GM19438 (cell line): ENCODE measurements around the gene ISLR.

Source experiments
- ATAC-seq: cut with Tn5 transposase; IDR thresholded peaks from one replicate; pipeline ENCODE4 v1.9.1; 2021; ENCODE audit warnings: low read depth; ENCODE audit not compliant: unreplicated experiment

Gene ISLR

DNA sequence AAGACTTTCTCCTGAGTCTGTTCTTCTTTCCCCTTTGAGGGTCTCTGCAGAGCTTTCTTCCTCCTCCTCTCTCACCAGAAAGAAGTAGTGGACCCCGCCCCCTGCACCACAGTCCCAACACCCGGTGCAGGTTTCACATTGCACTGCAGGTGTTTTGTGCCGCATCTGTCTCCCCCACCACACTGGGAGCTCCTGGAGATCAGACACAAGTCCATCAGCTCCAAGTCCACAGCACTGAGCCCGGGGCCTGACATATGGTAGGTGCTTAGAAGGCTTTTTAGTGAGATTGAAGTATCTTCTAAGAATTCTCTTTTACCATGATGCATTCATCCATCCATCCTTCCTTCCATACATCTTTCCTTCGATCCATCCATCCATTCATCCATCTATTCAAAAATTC, 19.2 kb downstream of the ISLR start:
- ATAC-seq = no peak

DNA sequence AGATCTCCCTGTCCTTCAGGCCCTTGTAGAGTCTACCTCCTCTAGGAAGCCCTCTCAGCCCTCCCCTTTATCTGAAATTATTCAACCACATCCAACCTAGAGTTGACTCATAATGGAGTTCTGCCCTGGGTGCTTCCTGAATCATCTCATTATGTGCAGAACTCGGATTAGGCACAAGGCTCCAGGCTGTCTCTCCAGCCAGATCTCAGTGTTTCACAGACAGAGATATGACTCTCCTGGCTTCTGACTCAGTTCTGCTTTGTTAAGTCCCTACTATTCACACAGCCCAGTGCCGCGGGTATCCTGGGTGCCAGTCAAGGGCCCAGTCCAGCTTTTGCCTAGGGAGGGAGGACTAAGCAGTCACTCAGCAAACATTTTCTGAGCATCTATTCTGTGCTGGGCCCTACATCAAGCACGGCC, 19.8 kb downstream of the ISLR start:
- ATAC-seq = no peak

DNA sequence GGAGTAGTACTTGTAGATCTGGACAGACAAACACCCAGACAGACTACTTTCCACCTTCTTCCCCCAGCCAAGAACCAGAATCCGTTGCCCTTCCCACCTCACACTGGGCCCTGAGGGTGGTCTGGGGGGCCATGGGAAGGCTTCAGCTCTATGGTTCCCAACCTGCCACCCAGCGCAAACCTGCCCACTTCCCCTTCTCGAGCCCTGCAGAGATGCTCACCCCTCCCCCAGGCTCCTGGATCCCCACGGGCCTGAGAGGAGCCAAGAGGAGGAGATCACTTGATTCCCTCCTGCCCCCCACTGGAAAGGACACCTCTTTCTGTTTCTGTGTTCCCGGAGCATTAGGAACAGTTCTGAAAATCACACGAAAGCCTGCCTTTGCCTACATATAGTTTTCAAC, 20.4 kb downstream of the ISLR start:
- ATAC-seq = no peak

DNA sequence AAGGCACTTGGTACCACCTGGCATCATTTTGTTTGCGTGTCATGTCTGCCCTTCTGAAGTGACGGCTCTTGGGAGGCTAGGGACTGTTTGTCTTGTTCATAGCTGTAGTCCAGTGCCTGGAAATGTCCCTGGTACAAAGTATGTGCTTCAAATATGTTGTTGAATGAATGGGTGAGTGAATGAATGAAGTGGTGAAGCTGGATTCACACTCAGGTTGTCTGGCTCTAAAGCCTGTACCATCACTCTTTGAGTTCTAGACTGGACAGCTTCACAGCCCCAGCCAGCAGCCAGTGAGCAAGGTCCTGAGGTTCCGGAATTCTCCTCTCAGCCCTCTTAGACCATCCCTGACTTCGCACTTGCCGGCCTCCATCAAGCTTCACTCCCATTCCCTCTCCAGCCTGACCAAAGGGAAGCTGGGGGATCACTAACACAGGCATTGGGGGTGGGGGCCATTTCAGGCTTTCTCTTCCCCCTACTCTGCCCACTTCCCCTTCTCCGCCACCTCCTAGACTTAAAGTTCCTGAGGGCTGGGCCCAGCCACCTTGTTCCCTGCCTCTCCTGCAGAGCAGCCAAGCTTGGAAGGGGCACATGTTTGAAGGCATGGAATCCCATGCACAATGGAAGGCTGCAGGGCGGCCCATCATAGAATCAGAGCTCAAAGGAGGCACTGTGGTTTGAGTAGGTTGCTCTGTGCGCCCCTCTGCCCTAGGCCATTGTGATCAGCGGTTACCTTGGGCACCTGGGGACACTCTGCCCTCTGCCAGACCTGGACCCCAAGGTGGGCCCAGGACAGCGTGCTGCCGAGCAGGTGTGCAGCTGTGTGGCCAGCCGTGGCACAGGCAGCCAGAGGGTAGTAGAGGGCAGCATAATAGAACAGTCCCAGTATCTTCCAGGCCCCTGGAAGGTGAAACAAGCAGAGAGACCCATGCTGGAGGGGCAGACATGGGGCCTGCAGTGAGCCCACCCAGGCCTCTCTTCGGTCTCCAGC, 21.4 kb downstream of the ISLR start:
- no peak for ATAC-seq

DNA sequence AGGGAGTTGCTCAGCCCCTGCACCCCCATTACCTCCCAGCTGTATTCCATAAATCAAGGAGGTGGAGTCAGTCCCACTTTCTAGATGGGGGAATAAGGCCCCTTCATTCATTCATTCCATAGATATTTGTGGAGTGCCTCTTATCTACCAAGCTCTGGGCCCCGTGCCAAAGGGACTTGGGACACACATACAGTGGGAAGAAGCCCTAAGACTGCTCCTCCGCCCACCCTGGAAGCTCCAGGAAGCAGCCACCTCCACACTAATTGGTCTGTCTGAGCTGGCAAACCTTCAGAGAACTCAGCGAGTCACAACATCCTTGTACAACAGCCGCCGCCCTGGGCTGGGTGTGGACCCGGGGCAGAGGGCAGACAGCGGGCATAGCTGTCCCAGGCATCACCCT, 22.7 kb downstream of the ISLR start:
- ATAC-seq = no peak

DNA sequence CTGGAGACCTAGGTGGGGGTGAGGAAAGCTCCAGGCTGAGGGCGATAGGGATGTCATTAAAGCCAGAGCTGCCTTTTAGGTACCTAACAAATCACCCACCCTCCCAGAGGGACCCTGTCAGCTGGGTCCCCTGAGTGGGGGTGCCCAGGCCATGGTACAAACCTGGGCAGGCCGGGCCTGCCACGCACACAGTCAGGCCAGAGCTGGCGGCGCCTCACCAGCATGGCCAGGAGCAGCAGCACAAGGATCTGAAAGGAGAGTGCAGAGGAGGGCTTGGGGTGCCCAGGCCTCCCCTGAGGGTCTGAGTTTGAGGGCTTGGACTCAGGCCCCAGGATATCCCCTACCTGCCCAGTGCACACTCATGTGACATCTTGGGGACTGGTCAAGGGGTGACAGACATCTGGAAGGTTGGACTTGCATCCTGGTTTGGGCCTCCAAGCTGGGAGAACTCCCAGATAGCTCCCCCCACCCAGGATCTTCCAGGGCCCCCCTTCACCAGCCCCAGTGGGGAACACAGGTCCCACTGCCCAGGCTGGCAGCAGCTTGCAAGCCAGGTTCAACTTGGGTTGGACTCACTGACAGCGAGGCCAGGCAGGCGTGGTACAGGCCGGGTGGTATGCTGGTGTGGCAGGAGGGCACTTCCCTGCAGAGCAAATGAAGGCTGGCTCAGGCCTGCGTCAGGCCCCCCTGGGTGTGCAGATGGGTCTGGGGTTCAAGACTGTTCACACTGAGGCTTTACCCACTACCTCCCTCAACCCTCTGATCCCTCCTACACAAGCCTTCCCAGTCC, 23.9 kb downstream of the ISLR start:
- ATAC-seq = no peak

DNA sequence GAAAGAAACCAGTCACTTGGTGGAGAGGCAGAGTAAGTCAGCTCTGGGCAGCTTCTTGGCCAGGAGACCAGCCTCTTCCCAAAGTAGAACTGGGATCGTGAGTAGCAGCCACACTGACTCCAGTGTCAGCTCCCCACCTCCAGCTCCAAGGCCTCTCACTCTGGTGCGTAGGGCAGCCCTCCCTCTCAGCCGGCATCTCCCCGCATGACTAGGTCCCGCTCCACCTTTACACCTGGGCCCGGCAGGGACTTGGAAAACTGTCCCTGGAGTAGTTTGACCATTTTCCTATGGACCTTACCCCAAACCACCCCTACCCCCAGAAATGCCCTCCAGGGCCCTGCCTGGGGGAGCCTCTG, 25.8 kb downstream of the ISLR start:
- ATAC-seq = no peak

DNA sequence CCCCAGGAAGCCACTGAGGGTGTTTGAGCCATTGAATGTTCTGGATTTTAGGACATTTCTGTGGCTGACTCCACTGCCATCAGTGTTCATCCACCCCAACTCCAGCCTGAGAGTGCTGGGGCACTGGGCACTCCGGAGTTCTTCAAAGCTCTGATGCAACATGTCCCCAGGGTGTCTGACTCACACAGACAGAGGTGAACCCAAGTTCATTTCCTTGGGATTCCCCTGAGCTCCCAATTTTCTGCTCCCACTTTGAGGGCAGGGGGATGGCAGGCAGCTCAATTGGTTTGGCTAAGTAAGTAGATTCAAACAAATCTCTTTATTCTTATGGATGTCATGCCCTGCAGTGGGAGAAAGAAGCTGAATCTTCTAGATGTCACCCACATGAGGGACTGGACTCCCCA, 26.9 kb downstream of the ISLR start:
- ATAC-seq = no peak

DNA sequence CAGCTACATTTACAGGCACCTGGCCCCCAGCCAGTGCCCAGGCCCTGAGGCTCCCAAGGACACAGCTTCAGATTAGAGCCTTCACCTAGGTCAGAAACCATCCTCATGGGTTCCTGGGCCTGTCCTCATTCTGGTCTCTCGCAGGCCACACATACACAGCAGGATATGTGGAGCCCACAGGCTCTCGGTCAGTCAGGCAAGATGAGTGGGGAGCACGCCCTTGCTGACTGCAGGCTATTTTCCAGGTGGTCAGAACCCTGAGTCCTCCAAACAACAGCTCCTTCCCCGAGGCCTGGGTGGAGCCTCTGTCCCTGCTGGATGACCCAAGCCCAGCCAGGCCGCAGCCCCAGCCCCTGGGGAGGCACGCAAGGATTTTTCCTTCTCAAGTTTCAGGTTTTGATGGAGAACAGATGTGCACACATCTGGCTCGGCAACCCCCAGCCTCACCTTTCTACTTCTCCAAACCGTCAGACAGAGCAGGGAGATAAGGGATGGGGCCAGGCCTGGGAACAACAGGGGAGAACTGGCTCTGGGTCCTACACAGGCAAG, 27.4 kb downstream of the ISLR start:
- ATAC-seq = no peak

DNA sequence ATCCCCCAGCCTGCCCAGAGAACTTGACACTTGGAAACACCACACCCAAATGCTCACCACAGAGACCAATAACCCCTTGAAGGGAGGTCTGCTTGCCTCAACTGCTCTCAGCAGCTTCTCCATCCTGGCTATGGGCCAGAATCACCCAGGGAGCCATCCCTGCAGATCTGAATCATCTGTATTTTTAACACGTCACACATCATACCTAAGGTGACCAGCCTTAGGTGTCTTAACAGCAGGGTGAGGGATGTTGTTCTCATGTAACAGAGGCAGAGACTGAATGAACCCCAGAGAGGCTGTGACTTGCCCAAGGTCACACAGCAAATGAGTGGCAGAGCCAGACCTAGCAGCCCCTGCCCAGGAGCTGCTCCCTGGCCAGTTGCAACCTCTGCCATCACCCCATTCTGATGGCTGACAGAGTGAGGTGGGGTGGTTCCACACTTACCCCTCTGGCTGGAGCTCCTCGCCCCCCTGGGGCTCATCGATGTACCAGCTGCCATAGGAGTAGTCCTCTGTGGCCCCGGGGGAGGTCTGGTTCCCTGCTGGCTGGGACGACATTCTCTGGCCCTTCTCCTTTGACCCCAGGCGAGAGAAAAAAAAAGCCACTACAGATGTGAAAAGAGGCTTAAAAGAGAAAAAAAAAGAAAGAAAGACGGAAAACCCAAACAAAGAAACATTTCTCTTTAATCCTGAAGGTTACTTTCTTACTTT, 28.4 kb downstream of the ISLR start:
- no peak for ATAC-seq

DNA sequence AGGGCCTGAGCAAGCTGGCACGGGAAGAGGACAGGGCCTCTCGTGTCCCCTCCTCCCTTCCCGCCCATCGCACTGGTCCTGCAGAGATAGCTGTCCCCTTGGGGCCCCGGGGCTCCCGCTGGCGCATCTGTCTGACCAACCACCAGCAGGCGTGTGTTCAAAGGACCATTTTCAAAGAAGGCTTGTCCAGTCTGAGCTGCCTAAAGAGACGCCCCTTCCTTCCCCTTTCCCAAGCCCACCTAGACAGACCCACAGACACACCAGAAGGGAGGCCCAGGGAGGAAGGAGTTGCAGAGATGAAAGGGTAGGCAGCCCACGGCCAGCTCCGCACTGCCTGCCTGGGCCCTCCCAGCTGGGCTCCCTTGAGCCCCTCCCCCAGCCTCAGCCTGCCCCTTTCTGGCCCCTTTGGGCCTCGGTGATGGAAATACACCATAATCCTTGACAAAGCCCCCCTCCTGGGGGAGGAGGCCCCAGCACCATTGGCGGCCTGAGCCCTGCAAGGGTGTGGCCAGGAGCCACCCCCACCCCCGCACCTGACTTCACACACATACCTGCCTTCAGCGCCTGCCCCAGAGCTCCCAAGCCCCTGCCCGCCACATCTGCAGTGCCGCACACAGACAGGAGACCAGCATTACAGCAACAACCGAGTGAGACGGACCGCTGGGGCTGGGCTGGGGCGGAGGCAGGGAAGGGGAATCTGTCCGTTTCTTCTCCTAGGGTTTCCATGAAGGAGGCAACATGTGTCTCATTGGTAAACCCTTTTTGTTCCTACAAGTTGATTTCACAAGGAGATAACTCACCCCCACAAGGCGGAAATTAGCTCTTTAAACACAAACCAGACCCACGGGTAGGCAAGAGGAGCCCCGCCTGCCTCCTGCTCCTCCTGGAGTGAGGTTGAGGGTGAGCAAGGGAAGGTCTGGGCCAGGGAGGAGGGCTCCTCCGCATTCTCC, 29.2 kb downstream of the ISLR start, which contains the start of gene STRA6:
Gene STRA6 (minus strand): TSS at position 336 of the 950 bp plus-strand sequence. CDS start 520 bp downstream, outside the sequence.
- ATAC-seq = no peak

DNA sequence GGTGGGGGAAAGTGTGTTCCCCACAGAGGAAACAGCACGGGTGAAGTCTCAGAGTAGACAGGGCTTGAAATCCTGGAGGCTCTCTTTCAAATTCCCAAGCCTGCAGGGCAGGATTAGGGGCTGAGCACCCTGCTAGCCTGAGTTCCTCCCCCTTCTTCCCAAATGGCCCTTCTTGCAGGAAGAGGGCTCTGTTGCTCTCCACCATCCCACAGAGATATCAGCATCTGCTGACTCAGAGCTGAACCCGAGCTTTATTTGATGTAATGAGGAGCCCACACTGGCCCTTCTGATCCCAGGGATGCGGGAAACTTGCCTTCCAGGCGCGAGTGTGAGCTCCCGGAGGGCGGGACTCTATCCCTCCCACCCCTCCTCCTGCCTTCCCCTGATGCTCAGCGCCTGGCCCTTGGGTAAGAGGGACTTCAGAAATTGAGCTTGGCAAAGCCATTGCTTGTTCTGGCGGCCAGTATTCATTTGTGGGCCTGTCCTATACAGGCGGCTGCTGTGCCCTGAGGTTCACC, 30.5 kb downstream of the ISLR start:
- no peak for ATAC-seq

DNA sequence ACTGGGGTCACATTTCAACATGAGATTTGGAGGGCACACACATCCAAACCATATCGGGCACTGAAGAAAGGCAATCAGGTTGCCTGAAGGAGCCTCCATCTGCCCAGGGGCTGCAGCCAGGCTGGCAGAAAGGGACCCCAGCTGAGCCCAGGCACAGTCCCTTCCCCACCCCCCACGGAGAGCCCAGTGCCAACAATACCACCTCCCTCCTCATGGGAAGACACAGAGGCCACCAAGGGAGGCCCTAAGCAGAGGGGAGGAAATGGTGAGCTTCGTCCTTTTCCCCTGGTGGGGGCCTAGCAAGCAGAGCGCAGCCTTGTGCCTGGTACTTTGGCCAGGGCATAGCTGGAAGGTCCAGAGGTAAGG, 32.1 kb downstream of the ISLR start:
- ATAC-seq = no peak

DNA sequence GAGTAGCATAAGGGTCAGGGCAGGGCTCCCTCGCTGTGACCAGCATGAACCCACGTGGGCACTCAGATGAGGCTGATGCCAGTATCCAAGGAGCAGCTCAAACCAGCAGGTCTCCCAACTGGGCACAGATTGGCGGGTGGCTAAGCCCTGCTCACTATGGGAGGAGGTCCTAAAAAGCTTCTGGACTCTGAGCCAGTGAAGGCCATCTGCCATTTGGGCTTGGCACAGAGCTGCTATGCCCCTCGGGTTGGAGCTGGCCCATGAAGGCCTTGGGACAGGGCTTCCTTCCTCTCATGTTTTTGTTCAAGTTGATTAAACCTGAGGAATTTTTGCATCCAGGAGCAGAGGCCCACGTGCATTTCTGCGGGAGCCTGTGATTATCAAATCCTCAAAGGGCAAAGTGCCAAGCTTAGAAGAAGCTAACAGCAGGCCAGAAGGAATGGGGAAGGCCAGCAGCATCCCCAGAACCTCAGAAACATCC, 33.3 kb downstream of the ISLR start:
- ATAC-seq = no peak

DNA sequence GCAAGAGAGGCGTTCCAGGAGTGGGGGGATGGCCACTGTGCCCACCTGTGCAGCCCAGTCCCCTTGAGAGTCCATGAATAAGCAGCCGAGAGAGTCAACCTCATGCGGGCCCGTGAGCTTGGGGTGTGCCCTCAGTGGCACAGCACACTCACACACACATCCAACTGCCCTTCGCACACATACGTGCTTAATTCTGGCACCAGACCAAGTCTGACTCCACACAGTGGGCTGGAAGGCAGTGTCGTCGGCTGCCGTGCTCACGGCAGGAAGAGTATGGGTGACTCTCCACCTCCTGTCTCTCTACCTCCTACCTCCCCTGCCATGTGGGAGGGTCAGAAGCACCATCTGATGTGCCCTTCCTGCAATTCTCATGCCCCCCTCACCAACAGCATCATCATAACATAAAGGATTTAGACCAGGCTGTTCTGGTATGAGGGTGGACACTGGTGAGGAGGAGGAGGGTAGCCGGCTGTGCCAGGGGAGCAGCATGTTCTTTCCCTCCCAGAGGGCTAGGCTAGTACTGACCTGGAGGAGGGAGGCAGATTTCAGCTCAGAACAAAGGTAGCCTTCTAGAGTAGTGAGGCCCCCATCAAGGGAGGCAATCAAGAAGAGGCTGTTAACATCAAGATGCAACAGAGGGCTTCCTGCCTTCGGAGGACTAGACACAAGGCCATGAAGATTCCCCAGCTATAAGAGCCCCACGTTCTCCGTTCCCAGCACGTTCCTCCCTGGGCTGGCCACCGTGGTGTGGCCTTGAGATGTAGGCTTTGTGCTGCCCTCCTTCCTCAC, 34.3 kb downstream of the ISLR start:
- ATAC-seq = no peak

DNA sequence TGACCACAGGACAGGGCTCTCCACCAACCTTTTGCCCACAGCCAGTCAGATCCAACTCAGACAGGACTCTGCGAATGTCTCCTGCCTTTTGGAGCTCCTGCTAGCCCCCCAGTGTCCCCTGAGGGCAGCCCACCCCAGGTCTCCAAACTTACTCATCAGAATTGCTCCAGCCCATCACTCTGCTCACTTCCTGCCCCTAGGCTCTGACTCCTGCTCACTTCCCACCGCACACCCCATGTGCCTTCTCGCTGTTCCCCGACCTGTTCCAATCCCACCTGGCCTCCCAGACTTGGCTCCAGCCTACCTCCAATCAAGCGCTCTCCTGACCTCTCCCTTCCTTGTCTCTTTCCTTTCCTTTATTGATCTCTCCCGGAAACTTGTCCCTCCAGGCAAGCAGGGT, 35.0 kb downstream of the ISLR start:
- ATAC-seq = no peak

DNA sequence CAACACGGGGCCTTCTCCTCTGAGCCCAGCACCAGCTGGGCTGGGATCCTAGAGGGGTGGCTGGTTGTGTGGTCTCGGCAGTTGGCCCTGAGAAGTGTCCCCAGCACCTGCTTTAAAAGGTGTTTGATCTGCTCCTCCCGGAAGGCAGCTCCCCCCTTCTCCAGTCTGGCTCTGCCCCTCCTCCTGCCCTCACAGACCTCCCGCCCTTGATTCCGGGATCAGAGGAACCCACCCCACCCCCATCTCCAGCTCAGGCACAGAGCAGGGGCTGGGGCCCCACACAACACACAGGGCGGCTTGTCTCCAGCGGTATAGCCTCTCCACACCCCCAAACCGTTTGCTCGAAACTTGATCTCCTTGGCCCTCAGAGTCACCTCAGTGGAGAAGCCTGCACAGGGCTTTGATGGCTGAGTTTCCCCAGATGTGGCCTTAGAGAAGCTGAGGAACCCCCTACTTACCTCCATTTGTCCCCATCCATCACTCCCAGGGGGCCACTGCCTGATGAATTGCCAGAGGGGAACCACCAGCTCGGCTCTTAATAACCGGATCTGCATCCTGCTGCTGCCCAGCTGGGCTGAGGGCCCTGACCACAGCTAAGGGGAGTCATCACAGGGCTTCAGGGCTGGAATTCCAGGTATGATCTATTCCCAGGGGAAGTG, 35.5 kb downstream of the ISLR start:
- ATAC-seq = no peak

DNA sequence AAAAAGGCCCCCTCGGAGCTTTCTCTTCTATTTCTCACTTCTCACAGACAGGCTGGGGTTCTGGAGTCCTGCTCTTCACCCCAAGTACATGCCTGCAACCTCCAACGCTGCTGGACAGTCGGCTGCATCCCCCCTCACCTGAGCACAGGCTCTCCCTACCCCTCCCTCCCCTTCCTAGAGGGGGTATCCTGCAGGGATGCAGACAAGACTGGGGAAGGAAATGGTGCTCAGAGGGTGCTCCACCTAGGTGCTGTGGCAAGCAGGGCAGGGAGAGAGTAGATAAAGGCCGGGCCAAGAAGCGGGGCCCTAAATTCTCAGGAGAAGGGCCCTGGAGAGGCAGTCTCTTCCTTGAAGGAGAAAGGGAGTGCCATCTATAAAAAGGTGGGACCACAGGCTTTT, 36.0 kb downstream of the ISLR start:
- ATAC-seq = no peak
